NCI-H1436 (cell line): ENCODE measurements around the gene LANCL2.
"Not testable (repeated sequence)": the region's sequence is repeated elsewhere in the genome, so short reads cannot be mapped to it uniquely, and the experiment has no call there.

ENCODE experiments used
- DNase-seq: peaks from one replicate; lab custom pipeline; 2025; lab: John Stamatoyannopoulos, UW

The LANCL2 gene

GRCh38 chr7:55405856-55406541 lies 40.9 kb downstream of the LANCL2 start:
- DNase-seq = no peak

GRCh38 chr7:55409482-55410225 lies 44.5 kb downstream of the LANCL2 start:
- DNase-seq = no peak

GRCh38 chr7:55410667-55411239 lies 45.6 kb downstream of the LANCL2 start:
- DNase-seq = no peak

- DNase-seq = no peak
Measured at GRCh38 chr7:55411844-55412243, 46.7 kb downstream of the LANCL2 start.

GRCh38 chr7:55413442-55413841 lies 48.3 kb downstream of the LANCL2 start:
- no peak for DNase-seq

GRCh38 chr7:55415173-55415778 lies 50.1 kb downstream of the LANCL2 start:
- DNase-seq = peak; percentile 74

- not testable (repeated sequence) for DNase-seq
Measured at GRCh38 chr7:55417456-55417855, 52.3 kb downstream of the LANCL2 start.

- DNase-seq = no peak
Measured at GRCh38 chr7:55420530-55420929, 55.4 kb downstream of the LANCL2 start.

GRCh38 chr7:55423277-55423711 lies 58.2 kb downstream of the LANCL2 start:
- DNase-seq = no peak

- no peak for DNase-seq
Measured at GRCh38 chr7:55423891-55424290, 58.8 kb downstream of the LANCL2 start.

GRCh38 chr7:55425141-55425752 lies 60.1 kb downstream of the LANCL2 start:
- no peak for DNase-seq

- no peak for DNase-seq
Measured at GRCh38 chr7:55426676-55427075, 61.5 kb downstream of the LANCL2 start.

GRCh38 chr7:55427342-55427741 lies 62.2 kb downstream of the LANCL2 start:
- no peak for DNase-seq

- DNase-seq = no peak
Measured at GRCh38 chr7:55427800-55428199, 62.7 kb downstream of the LANCL2 start.

- DNase-seq = no peak
Measured at GRCh38 chr7:55429835-55430499, 64.8 kb downstream of the LANCL2 start.

GRCh38 chr7:55431898-55432297 lies 66.8 kb downstream of the LANCL2 start:
- no peak for DNase-seq

GRCh38 chr7:55432506-55432905 lies 67.4 kb downstream of the LANCL2 start:
- no peak for DNase-seq

GRCh38 chr7:55432939-55433784 lies 68.0 kb downstream of the LANCL2 start:
- DNase-seq = peak; percentile 38

GRCh38 chr7:55435466-55435865 lies 70.3 kb downstream of the LANCL2 start:
- no peak for DNase-seq

- DNase-seq = no peak
Measured at GRCh38 chr7:55436457-55436856, 71.3 kb downstream of the LANCL2 start.

- no peak for DNase-seq
Measured at GRCh38 chr7:55437375-55437774, 72.2 kb downstream of the LANCL2 start.
